HG03025 (cell line): ENCODE measurements around the gene PRPF18.

Experiments
- ATAC-seq: cut with Tn5 transposase; IDR thresholded peaks from one replicate; pipeline ENCODE4 v1.9.1; 2021; ENCODE audit warnings: mild to moderate bottlenecking, moderate library complexity; ENCODE audit not compliant: unreplicated experiment, low FRiP score

Gene PRPF18

DNA sequence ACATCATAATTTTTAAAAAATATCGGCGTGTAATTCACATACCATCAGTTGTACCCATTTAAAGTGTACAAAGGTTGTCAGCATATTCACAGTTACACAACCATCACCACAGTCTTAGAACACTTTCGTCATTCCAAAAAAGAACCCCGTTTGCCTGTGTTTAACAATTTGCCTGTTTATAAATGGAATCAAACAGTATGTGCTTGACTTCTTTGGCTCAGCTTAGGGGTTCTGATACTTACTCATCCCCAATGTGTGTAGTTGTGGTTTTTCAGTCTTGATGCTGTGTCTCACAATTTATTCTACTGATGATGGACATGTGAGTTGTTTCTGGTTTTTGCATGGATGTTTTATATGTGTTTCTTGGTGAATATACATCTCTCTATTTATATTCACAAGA, 50.0 kb downstream of the PRPF18 start:
- ATAC-seq, result no peak

DNA sequence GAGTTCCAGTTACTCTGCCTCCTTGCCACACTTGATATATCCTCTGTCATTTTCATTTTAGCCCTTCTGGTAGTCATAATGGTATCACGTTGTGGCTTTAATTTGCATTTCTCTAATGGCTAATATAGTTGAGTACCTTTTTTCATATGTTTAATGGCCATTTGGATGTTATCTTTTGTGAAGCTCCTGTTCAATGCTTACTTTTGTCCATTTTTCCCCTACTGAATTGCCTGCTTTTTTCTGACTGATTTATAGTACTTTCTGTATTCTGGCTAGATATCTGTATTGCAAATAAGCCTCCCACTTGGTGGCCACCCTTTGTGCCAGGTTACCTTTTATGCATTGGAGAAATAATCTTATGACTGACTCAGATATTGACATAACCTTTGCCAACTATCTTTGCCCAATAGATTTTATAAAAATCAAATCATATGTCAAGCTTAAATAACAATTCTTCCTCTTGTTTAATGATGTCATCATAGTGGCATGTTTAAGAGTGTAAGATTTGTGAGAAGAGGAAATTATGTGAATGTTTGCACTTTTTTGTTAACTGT, 50.6 kb downstream of the PRPF18 start:
- no peak for ATAC-seq

DNA sequence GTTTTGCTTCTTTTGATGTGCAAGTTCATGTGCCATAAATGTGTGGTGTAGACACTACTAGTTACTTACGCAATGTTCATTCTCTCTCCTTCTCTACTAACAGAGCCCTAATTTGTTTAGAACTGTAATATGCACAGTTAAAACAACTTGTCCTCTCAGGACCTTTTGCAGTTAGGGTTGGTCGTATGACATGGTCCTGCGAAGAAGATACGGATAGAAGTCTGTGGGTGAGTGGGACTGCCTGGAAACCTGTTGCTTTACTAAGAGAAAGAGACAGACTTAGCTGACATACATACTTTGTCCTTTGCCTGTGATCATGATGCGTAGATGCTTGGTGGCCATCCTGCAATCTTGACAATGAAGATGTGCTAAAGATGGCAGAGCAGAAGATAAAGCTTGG, 51.1 kb downstream of the PRPF18 start:
- no peak for ATAC-seq

DNA sequence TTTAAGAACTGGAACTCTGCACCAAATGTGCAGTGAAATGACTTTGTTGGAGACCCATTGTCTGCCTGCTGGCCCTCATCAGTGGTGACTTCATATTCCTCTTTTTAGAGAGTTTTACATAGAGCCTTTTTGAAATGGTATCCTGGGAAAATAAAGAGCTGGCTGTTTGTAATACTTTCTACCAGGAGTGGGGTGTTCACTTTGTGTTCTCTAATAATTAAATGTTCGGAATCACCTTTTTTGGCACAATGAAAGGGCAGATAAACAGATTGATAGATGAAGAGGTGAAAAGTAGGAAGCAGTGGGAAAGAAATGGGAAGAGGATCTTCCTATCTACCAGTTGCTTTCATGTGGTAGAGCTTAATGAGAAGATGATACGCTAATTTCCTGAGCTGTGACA, 55.5 kb downstream of the PRPF18 start:
- no peak for ATAC-seq

DNA sequence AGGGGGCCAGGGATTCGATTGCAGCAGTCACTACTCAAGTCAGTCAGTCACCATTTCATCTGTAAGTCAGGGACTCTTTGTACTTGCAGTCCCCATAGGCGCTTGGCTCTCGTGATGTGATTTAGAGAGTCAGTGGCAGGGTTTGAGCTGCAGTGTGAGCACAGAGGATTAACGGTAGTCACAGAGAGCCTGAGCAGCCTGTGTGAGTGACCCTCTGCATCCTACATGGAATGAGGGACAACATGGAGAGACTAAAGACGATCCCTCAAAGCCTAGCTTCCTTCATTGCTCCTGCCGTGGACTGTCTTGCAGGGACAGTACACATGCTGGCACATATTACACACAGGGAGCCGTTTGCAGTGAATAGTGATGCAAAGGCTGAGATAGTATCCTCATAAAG, 56.3 kb downstream of the PRPF18 start:
- ATAC-seq, result no peak

DNA sequence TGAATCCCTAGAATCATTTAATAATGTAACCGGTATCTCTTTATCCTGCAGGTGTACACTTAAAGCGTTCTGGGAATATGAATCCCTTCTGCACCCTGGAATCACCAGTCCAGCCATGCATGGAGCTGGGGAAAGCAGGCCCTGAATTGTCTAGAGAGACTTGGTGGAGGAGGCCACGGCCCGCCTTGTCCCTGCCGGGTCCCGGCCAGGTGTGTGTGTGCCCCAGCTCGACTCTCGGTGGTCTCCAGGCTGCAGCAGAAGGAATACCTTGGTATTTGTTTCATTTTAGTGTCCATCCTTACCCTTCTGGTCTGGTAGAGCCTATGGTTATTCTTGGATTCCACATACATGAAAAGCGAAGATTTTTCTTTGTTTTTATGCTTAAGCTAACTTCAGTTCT, 58.1 kb downstream of the PRPF18 start:
- ATAC-seq, result no peak

DNA sequence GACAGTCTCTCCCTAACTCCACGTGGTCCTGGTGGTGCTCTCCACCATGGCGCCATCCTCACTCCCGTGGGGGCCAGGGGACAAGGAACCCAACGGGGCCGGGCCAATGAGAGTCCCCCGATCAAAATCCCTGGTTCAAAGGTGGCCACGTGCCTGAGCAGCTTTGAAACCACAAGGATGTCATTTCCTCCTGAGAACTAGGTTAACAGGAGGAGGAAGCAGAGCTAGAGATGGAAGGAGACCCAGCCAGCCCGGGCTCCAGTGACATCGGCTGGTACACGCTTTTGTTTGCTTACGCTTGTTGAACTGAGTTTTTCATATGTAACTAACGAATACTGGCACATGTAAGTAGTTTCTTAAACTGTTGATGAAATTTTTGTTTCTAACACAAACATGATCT, 61.7 kb downstream of the PRPF18 start:
- ATAC-seq, result no peak

DNA sequence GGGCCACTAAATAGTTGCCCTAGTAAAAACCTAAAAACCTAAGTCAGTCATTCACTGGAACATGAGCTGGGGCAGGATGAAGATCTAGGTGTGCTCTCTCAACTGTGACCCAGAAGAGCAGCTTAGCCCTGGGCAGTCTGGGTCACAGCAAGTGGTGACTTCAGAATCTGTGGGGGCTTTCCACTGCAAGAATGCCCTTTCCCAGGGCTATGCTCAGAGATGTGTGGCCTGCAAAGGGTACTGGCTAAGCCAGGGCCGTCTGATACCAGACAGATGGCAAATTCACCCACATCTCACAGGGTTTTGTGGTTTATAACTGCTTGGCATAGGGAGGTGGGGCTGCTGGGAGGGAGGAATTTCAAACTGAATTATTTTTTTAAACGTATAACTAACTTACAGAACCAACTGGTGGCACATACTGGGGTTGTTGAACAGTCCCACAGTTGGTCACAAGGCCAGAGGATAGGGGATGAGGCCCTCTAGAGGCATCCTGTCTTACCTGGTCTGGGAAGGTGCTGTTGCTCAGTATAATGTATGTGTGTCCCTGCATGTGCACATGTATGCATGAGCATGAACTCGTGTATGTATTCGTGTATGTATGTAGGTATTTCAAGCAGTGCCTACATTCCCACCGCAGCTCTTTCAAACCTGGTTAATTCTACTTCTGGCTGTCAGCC, 63.2 kb downstream of the PRPF18 start:
- no peak for ATAC-seq

DNA sequence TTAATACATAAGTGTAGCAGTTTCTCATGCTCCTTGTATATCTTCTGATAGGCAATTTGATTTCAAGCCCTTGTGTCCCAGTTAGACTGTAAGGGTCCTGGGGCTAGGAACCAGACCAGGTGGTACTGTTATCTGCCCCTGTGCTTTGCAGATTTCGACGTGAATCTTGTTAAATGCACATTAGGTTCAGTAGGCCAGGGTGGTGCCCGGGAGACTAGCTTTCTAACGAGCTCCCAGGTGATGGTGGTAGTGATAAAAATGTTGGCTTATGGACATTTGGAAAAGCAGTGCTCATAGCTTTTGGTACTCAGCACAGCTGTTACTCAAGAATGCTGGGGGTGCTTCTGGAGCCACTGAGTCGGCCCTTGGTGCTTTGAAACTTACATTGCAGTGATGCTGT, 64.2 kb downstream of the PRPF18 start:
- ATAC-seq, result no peak

DNA sequence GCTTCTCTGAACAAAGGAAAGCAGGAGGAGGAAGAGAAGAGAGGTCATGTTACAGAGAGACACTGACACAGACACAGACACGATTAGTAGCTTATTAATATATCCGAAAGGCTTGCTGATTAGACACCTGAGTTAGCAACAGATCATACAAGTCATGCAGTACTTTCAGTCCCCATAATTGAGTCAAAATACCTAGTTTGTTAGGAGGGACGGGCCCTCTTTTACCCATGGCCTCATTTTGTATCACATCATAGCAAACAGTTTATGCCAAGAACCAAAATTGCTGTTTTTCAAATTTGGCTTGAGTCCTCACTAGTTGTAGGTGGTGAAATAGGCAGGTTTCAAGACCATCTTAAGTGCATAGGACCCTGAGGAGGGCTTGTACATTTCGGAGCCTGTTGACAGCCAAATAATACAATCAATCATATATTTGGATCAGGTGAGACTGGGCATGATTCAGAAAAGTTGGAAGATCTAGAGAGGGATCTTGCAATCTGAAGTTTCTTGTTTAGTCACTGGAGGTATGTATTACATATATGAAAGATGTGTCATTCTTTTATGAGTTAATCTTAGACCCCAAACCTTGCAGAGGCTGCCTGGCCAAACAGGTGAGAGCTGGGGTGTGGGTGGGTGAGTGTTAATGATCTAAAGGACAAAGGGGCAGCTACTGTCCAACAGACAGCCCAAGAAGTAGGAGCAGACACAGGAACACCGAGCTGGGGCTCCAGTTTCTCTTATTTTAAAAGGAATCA, 65.4 kb downstream of the PRPF18 start:
- no peak for ATAC-seq

DNA sequence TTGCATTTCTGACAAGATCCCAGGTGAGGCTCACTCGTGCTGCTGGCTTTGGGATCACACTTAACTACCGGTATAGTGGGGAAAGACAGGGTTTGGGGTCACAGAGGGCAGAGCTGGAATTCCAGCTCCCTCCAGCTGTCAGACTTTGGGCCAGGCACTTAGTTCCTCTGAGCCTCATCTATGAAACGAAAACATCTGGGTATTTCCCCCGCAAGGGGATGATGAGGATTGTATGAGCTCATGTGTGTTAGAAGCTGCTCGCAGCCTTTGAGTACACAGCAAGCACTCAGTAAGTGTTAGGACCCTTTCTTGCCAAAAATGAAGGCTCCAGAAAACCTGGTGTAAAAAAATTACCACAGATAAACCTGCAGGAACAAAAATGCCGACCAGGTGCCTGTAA, 66.1 kb downstream of the PRPF18 start:
- ATAC-seq, result no peak

DNA sequence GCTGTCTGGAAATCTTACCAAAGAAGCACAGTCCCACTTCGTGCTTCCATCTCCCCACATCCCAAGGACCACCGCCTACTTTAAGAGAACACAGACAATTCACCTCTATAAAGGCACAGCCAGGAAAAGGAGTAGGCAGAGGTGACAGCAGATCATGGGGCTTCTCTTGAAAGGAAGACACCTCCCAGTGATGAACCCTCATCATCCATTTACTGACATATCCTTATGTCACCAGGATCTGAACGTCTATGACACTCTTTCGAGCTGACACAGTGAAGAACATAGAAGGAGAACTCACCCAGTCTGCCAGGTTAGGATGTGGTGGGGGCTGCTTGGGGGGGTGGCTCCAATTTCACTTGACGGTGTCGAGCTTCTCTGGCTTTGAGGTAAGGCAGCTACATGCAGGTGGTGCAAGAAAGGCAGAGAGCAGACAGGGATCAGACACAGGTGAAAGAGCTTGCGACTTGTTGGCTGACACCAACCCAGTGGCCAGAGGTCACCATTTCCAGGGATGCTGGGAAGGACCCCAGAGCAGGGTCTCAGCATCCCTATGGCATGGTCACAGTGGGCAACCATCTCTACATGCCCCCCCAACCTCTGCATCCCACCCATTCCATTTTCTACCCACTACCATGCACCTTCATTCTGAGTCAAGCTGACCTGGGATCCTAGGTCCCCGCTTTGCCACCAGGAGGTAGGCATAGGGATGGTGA, 67.5 kb downstream of the PRPF18 start:
- no peak for ATAC-seq

DNA sequence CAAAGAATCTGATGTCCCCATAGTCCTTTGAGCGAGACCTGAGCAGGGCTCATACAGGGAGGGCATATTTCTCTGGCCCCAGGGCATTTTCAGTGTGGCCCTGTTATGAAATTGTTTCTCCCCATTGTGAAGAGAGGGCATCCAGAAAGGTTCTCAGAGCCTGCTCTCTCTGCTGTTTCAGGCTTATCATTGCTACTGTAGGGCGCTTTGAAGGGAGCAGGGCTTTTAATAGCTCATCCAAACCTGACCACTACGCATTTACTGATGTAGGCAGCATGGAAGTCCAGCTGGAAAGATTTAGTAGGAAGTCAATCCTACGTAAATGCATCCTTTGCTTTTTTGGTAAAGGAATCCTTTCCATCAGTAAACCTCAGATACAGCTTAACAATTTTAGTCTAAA, 68.1 kb downstream of the PRPF18 start:
- no peak for ATAC-seq

DNA sequence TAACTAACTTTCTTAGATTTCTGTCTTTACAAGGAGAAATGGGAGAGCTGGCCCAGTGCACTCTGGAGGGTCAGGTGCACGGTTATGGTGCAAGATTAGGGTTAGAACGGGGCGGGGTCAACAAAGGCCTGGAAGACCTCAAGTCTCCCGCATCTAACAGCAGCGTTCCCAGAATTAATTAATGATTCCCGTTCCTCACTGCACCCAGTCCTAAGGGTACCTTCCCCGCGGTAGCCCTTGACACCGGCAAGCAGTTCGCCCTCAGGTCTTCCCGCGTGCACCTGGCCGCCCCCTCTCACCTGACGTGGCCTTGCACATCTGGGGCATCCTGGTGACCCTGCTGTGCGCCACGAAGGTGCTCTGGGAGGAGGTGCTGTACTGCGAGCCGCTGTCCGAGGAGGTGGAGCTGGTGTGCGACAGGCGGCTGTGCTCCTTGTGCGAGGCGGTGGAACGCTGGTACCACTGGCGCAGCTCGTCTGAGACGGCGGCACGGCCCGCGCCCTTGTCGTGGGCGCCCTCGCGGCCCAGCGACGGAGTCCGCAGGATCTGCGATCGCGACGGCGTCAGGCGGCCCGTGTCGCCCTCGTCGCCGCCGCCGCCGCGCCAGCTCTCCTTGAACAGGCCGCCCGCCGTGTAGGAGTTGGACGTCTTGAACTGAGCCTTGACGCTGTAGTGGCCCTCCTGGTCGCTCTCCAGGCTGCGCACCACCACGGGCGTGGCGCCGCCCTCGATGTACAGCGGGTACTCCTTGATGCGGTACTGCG, 69.8 kb downstream of the PRPF18 start:
- no peak for ATAC-seq

DNA sequence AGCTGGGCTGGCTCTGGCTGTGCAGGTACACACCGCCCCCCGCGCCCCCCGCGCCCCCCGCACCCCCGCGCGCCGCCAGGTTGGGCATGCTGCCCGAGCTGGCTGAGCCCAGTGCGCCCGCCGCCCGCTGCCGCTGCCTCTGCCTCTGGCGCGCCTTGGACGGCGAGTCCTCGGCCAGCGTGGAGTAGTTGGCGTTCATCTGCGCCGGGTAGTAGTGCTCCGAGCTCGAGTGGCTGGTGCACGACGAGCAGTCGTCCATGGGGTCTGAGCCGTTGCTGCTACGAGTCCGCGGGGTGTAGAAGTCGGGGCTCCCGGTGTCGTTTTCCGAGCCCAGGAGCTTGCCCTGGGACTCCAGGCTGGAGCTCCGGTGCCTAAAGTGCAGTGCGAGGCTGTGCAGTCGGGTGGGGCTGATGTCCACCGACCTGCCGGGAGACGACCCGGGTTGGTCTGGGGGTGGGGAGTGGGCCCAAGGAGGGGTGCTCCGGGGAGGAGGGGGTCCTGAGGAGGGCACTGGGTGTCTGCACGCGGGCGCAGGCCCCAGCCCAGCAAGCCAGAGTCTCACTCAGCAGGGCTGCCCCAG, 70.4 kb downstream of the PRPF18 start:
- ATAC-seq, result no peak

DNA sequence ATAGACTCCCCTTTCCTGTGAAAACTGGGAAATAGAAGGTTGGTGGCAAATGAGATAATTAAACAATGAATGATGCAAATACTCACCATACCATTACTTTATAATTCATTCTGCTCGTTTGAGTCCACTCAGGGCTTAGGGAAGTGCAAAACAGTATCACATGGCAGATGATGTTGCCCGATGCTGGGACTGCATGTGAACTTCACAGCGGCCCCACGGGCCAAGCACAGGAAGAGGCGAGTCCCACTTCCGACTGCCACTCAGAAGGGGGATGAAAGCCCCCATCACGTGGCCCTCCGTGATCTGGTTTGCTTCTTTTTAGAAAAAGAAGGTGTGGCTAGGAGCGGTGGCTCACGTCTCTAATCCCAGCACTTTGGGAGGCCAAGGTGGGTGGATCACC, 71.5 kb downstream of the PRPF18 start:
- no peak for ATAC-seq

DNA sequence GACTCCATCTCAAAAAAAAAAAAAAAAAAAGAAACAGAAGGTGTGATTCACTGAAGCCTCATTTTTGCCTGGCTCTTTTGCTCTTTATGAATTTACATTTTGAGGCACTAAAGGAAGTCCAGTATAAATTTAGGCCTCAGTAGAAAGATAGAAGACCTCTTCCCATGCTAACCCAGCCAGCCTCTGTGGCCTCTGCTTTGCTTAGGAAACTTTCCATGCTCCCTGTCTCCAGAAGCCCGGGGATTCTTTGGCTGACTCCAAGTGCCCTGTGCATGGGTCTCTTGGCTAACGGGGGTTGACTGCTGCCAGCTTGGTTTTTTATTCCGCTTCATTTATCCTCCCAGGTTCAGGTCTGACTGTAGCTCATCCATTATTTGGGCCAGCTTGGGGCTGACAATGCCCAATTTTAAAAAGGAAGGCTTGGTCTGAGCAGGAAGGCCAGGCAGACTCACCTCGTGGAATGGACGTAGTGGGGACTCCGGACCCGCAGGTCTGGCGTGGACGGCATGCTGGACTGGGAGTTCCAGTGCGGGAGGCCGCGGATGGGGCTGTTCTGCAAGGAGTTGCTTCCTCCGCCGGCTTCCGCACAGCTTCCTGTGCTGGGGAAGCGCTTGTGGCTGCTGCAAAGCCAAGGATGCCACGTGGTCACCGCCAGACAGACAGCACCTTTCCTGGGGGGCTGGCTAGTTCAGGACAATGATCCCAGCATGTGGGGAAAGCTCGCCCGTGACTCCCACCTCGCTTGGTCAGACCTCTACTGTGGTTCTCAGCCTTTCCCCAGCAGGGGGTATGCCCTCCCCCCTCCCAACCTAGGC, 72.3 kb downstream of the PRPF18 start:
- ATAC-seq, result no peak

DNA sequence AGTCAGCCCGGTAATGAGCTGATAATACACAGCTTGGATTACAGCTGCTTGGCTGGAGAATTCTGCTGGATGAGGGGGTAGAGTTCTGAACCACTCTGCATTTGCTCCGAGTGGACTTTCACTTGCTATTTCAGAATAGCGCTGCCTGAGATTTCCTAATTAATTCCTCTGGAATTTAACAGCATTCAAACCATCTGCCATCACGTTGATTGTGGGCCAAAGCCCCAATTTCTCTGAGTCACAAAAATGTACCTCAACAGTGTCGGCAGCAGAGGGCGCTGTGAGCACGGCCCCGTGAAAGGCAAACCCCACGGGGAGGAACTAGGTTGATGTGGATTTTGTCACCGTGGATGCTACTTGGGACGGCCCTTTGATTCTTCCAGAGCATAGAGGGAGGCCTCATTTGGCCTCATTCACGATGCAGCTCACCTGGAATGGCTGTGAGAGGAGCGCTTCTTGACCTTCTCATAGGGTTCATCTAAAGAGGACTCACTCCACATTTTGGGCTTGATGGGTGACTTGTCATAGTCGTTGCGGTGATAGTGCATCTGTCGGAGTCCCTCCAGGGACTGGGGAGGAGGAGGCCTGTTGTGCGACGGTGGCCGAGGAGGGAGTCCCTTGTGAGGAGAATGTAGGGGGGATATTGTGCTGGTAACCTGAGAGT, 73.3 kb downstream of the PRPF18 start:
- ATAC-seq, result no peak

DNA sequence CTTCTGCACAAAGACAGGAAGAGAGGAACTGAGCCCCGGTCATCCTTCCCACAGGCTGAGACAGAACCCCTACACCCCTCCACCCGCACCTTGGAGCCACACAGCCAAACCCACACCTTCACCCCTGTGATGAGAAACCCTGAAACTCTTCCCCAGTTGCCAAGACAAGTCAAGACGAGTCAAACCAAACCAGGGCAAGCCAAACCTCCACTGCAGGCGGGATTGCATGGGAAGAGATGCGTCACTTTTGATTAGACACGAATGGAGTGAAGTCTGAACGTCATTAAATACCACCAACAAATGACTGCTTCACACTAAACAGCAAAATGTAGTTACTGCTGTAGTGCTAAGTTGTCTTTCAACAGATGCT, 73.8 kb downstream of the PRPF18 start:
- ATAC-seq, result no peak
